ENCODE measurements around the gene IGSF9. TPM values are rescaled to one million over a fixed set of nuclear protein-coding genes. Genes with fewer than 3 reads are reported as not detected.

The IGSF9 gene
- total and polyA plus RNA-seq, 10 of the 15 experiments (the other 5 are each of a cell fraction or from before 2014, with no cell fraction given) = 0.04 to 0.07 TPM; not detected in 8

- TF ChIP-seq USF1 (IDR thresholded peaks at IDR 0.05; ENCODE audit: borderline replicate concordance, extremely low read length, insufficient read depth, low read depth, low read length) = no peak
- peak; percentile 70; the same call in 1 of the 2 replicates for TF ChIP-seq SPI1 (IDR thresholded peaks at IDR 0.05; ENCODE audit: borderline replicate concordance, insufficient read depth, low read depth, low read length)
- TF ChIP-seq SUPT20H (IDR thresholded peaks at IDR 0.05; ENCODE audit: borderline replicate concordance, control insufficient read depth, low read depth, low read length) = no peak
- no peak for TF ChIP-seq ZNF592 (IDR thresholded peaks at IDR 0.05)
- peak; percentile 71 for TF ChIP-seq TCF3 (IDR thresholded peaks at IDR 0.05; ENCODE audit: borderline replicate concordance, insufficient read depth, low read depth, low read length)
- no peak for TF ChIP-seq SREBF2 (IDR thresholded peaks at IDR 0.05; ENCODE audit: low read length)
Observed at GRCh38 chr1:159923203-159924024, 22.0 kb downstream of the IGSF9 start (continued).
